Endothelial cell of umbilical vein (primary cell): Measurements from ENCODE around the gene PLXNB1. TPM values are rescaled to one million over a fixed set of nuclear protein-coding genes. Genes with fewer than 3 reads are reported as not detected.

Experiments
- BruUV-seq: library from RNA; stranded (reverse); fragments of 400-500 nt; replicated peaks from 2 replicates; lab custom pipeline; 2021; lab: Mats Ljungman, UMichigan
- CTCF ChIA-PET: fragments of 300-600, 350-600 bp; sonication (Branson Sonifier 250); formaldehyde crosslinking; loops from one replicate; lab custom pipeline; 2021; ENCODE audit warnings: antibody characterized with exemption, inconsistent platforms; lab: Charles Lee
- POLR2A ChIA-PET: fragments of 300-600, 350-600 bp; sonication (Branson Sonifier 250); formaldehyde crosslinking; loops from one replicate; lab custom pipeline; 2021; ENCODE audit warnings: antibody characterized with exemption, inconsistent platforms; lab: Charles Lee
- DNase-seq: peaks from one replicate; pipeline ENCODE4 v3.0.0-alpha.2; 2011; ENCODE audit warnings: low read depth, low spot score
- FAIRE-seq: peaks from 2 replicates; lab custom pipeline; 2011; peaks lifted over from hg19 to GRCh38; lab: Jason Lieb, UNC
- H2AFZ ChIP-seq: 2 replicates; pipeline ENCODE4 v1.6.0; 2012; ENCODE audit warnings: low read depth, low read length, control low read depth, inconsistent platforms
- H3K27ac ChIP-seq: 2 replicates; pipeline ENCODE4 v1.5.1; 2011; ENCODE audit warnings: low read depth, mild to moderate bottlenecking, control low read depth, low read length, moderate library complexity; ENCODE audit not compliant: insufficient read depth
- H3K27me3 ChIP-seq, 2 experiments: 2 replicates each; pipeline versions ENCODE4 v1.6.0 to v1.6.1; 2011; ENCODE audit warnings: low read length in 2 of 2, mixed read lengths in 1 of 2; ENCODE audit not compliant: control insufficient read depth in 2 of 2, insufficient read depth in 2 of 2
- H3K36me3 ChIP-seq, 2 experiments: 2 replicates in 1 of 2; 3 replicates in 1 of 2; pipeline ENCODE4 v1.5.1; 2011; ENCODE audit warnings: low read length in 2 of 2, mild to moderate bottlenecking in 1 of 2, moderate library complexity in 1 of 2; ENCODE audit not compliant: control insufficient read depth in 2 of 2, insufficient read depth in 2 of 2; ENCODE audit errors: extremely low read depth in 1 of 2
- H3K4me1 ChIP-seq: 3 replicates; pipeline ENCODE4 v1.5.1; 2011; ENCODE audit warnings: mild to moderate bottlenecking, low read length; ENCODE audit not compliant: control insufficient read depth, insufficient read depth; ENCODE audit errors: extremely low read depth
- H3K4me2 ChIP-seq: 2 replicates; pipeline ENCODE4 v1.6.1; 2011; ENCODE audit warnings: low read length, control low read depth, mixed read lengths; ENCODE audit not compliant: insufficient read depth
- H3K4me3 ChIP-seq, 3 experiments: fragments of 200-600 bp in 1 of 3; sonication (generic), shearing (Covaris generic) in 1 of 3; replicated peaks in 1 of 3; 2 replicates each; pipeline ENCODE4 v1.5.1; 2011 to 2016; ENCODE audit warnings: control low read depth in 3 of 3, low read length in 3 of 3, mild to moderate bottlenecking in 2 of 3, inconsistent platforms in 1 of 3, low read depth in 1 of 3, moderate library complexity in 1 of 3; ENCODE audit not compliant: insufficient read depth in 1 of 3
- H3K79me2 ChIP-seq: 2 replicates; pipeline ENCODE4 v1.6.0; 2012; ENCODE audit warnings: low read length, inconsistent platforms; ENCODE audit not compliant: control insufficient read depth, insufficient read depth
- H3K9ac ChIP-seq: replicated peaks from 2 replicates; pipeline ENCODE3; 2011; ENCODE audit warnings: low read length, control low read depth; ENCODE audit not compliant: insufficient read depth; ENCODE audit errors: extremely low read depth
- H3K9me1 ChIP-seq: replicated peaks from 3 replicates; pipeline ENCODE4 v1.6.0; 2011; ENCODE audit warnings: mild to moderate bottlenecking, low read length; ENCODE audit not compliant: control insufficient read depth, insufficient read depth; ENCODE audit errors: extremely low read depth
- H3K9me3 ChIP-seq: replicated peaks from 2 replicates; pipeline ENCODE4 v1.5.1; 2012; ENCODE audit warnings: low read length, inconsistent platforms; ENCODE audit not compliant: control insufficient read depth, insufficient read depth
- H4K20me1 ChIP-seq: replicated peaks from 2 replicates; pipeline ENCODE3; 2011; ENCODE audit warnings: mild to moderate bottlenecking, low read length; ENCODE audit not compliant: control insufficient read depth, insufficient read depth; ENCODE audit errors: extremely low read depth
- EZH2 ChIP-seq: IDR thresholded peaks from 2 replicates; pipeline ENCODE4 v1.6.1; 2012; ENCODE audit warnings: borderline replicate concordance, low read depth, mild to moderate bottlenecking, moderate library complexity, low read length, inconsistent platforms; ENCODE audit not compliant: severe bottlenecking
- FOS ChIP-seq: IDR thresholded peaks from 2 replicates; pipeline ENCODE4 v1.6.1; 2011; ENCODE audit warnings: mild to moderate bottlenecking, low read length, moderate library complexity, borderline replicate concordance; ENCODE audit not compliant: insufficient read depth
- GATA2 ChIP-seq: IDR thresholded peaks from 2 replicates; pipeline ENCODE4 v1.7.0; 2011; ENCODE audit warnings: low read depth, mild to moderate bottlenecking, moderate library complexity, mixed read lengths, low read length; ENCODE audit not compliant: insufficient read length, insufficient read depth
- JUN ChIP-seq: IDR thresholded peaks from 2 replicates; pipeline ENCODE4 v1.6.1; 2011; ENCODE audit warnings: borderline replicate concordance, low read depth; ENCODE audit not compliant: insufficient read length, insufficient read depth
- MAX ChIP-seq: IDR thresholded peaks from 2 replicates; pipeline ENCODE4 v1.6.1; 2011; ENCODE audit not compliant: insufficient read depth, insufficient read length
- MYC ChIP-seq: IDR thresholded peaks from one replicate; pipeline ENCODE4 v1.6.1; 2011; ENCODE audit warnings: mild to moderate bottlenecking, low read depth, low read length
- POLR2A ChIP-seq: IDR thresholded peaks from 2 replicates; pipeline ENCODE4 v1.6.1; 2012; ENCODE audit warnings: low read depth, mild to moderate bottlenecking, control low read depth, low read length
- POLR2AphosphoS5 ChIP-seq: IDR thresholded peaks from 2 replicates; pipeline ENCODE4 v1.6.1; 2012; ENCODE audit warnings: low read depth, mild to moderate bottlenecking, control low read depth, low read length, moderate library complexity; ENCODE audit not compliant: insufficient read depth
- dilution Hi-C: fragments of 300-500 bp; cut with MboI; formaldehyde crosslinking; loops from one replicate; pipeline ENCODE4 v1.15.0; 2019; ENCODE audit warnings: low sequenced_read_pairs; ENCODE audit not compliant: extremely low pct_ligation_motif_present
- intact Hi-C: fragments of 100-400 bp; cut with micrococcal nuclease; formaldehyde crosslinking; loops from one replicate; pipeline ENCODE4 v1.10.0; 2022
- polyA plus RNA-seq, 4 experiments: library from polyadenylated mRNA; depleted of rRNA in 3 of 4; stranded (reverse) in 3 of 4; unstranded in 1 of 4; fragments of >200 nt; gene quantifications; 2 replicates each; pipeline versions ENCODE4 v1.2.1 to v1.2.3, GENCODE V29; 2011 to 2012; ENCODE audit warnings: missing spikeins in 1 of 4
- total RNA-seq: library from RNA; stranded (reverse); gene quantifications from 2 replicates; pipeline ENCODE4 v1.2.3, GENCODE V29; 2021
- TF ChIP-seq, protein P1 (sequence below), 2 donors: IDR thresholded peaks; 1 replicate in 1 of 2; 2 replicates in 1 of 2; pipeline ENCODE4 v1.5.1; 2011; ENCODE audit warnings: low read length in 2 of 2, mild to moderate bottlenecking in 2 of 2, moderate library complexity in 2 of 2, control low read depth in 1 of 2, inconsistent platforms in 1 of 2, low read depth in 1 of 2; ENCODE audit not compliant: insufficient read depth in 1 of 2; ENCODE audit errors: extremely low read depth in 1 of 2

The PLXNB1 gene
- total and polyA plus RNA-seq, 2 donors (not counting 3 experiments of a cell fraction or from before 2014, with no cell fraction given), result 43.1 to 45.2 TPM

GRCh38 chr3:48418140-48418539 lies 11.7 kb downstream of the PLXNB1 start:
- Histone ChIP-seq H3K4me1 (no peaks in the 10 kb centered on the region), H3K79me2 (no peaks in the 10 kb centered on the region), H3K9ac (no peak overlapping the region), H3K4me2 (no peak overlapping the region), H3K36me3 (peaks cover 0 to 18% of the 10 kb centered on the region in 2 experiments), H3K9me1 (no peaks in the 10 kb centered on the region), H3K27me3 (no peaks in the 10 kb centered on the region), H2AFZ (no peak overlapping the region), H3K27ac (no peak overlapping the region), H4K20me1 (no peaks in the 10 kb centered on the region), H3K4me3 (no peak overlapping the region), H3K9me3 (no peaks in the 10 kb centered on the region)
- BruUV-seq, result no TSS peak
- intact Hi-C loops (no loop called here), dilution Hi-C loops (no loop called here)
- POLR2A ChIA-PET, result no interaction called here
- FAIRE-seq (no peak), DNase-seq (no peak)
- TF ChIP-seq JUN (no peak), MYC (no peak), EZH2 (no peak), MAX (no peak), POLR2A (no peak), POLR2AphosphoS5 (no peak), FOS (no peak), GATA2 (no peak)
- TF ChIP-seq, protein P1, sequence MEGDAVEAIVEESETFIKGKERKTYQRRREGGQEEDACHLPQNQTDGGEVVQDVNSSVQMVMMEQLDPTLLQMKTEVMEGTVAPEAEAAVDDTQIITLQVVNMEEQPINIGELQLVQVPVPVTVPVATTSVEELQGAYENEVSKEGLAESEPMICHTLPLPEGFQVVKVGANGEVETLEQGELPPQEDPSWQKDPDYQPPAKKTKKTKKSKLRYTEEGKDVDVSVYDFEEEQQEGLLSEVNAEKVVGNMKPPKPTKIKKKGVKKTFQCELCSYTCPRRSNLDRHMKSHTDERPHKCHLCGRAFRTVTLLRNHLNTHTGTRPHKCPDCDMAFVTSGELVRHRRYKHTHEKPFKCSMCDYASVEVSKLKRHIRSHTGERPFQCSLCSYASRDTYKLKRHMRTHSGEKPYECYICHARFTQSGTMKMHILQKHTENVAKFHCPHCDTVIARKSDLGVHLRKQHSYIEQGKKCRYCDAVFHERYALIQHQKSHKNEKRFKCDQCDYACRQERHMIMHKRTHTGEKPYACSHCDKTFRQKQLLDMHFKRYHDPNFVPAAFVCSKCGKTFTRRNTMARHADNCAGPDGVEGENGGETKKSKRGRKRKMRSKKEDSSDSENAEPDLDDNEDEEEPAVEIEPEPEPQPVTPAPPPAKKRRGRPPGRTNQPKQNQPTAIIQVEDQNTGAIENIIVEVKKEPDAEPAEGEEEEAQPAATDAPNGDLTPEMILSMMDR (IDR thresholded peaks at IDR 0.05; ENCODE audit: extremely low read depth in 1 of 2, insufficient read depth in 1 of 2, low read depth in 1 of 2, low read length in 2 of 2), result no peak
- CTCF ChIA-PET, result interaction anchor here (1.3 to 3.8 kb wide), 2 partner anchors 17 to 18 kb away, joined by 4 to 41 read pairs; no protein-coding TSS in a partner anchor
